ENCODE results near the gene DUSP19. TPM values are rescaled to one million over a fixed set of nuclear protein-coding genes. Genes with fewer than 3 reads are reported as not detected.
"Not testable (repeated sequence)": the region's sequence is repeated elsewhere in the genome, so short reads cannot be mapped to it uniquely, and the experiment has no call there.

Gene DUSP19
- total RNA-seq, 1 experiment from 2014 or later: 0.26 TPM

GRCh38 chr2:183037074-183037552, 41.4 kb upstream of the DUSP19 start:
- no peak overlapping the region for H3K4me2 ChIP-seq (ENCODE audit: low read depth, low read length, poor library complexity, severe bottlenecking)

GRCh38 chr2:183037553-183038340, 40.8 kb upstream of the DUSP19 start:
- Histone ChIP-seq H3K79me2 (ENCODE audit: low read length) (no peaks in the 10 kb centered on the region), H3K27me3 (ENCODE audit: low read length) (no peaks in the 10 kb centered on the region), H3K4me1 (ENCODE audit: low read length) (peaks cover 24% of the 10 kb centered on the region), H3K4me3 (ENCODE audit: low read length) (no peak overlapping the region), H2AFZ (ENCODE audit: low read length) (no peak overlapping the region), H4K20me1 (ENCODE audit: insufficient read depth, low read depth, low read length) (no peaks in the 10 kb centered on the region), H3K9me3 (ENCODE audit: low read length) (no peaks in the 10 kb centered on the region), H3K4me2 (ENCODE audit: low read depth, low read length, poor library complexity, severe bottlenecking) (no peak overlapping the region), H3K9ac (ENCODE audit: low read length) (no peak overlapping the region), H3K27ac (ENCODE audit: low read length) (no peak overlapping the region), H3K36me3 (ENCODE audit: insufficient read depth, low read length) (no peaks in the 10 kb centered on the region), H3K9me2 (replicated peaks; ENCODE audit: insufficient read depth, low read length) (no peaks in the 10 kb centered on the region)
- no peak for DNase-seq

More at GRCh38 chr2:183037074-183037552, 41.4 kb upstream of the DUSP19 start:
- no peak for DNase-seq
- Histone ChIP-seq H3K36me3 (ENCODE audit: insufficient read depth, low read length) (no peaks in the 10 kb centered on the region), H2AFZ (ENCODE audit: low read length) (no peak overlapping the region), H3K79me2 (ENCODE audit: low read length) (no peaks in the 10 kb centered on the region), H3K27ac (ENCODE audit: low read length) (no peak overlapping the region), H3K27me3 (ENCODE audit: low read length) (no peaks in the 10 kb centered on the region), H4K20me1 (ENCODE audit: insufficient read depth, low read depth, low read length) (no peaks in the 10 kb centered on the region), H3K9ac (ENCODE audit: low read length) (no peak overlapping the region), H3K9me2 (replicated peaks; ENCODE audit: insufficient read depth, low read length) (no peaks in the 10 kb centered on the region), H3K9me3 (ENCODE audit: low read length) (no peaks in the 10 kb centered on the region), H3K4me3 (ENCODE audit: low read length) (no peak overlapping the region), H3K4me1 (ENCODE audit: low read length) (peaks cover 24% of the 10 kb centered on the region)

GRCh38 chr2:183038341-183039300, 39.9 kb upstream of the DUSP19 start, which contains the start of gene NCKAP1:
NCKAP1 (minus strand) TSS chr2:183038457; CDS start chr2:183038099, 358 bp downstream.
- Histone ChIP-seq H3K4me1 (ENCODE audit: low read length) (peaks cover 24% of the 10 kb centered on the region), H2AFZ (ENCODE audit: low read length) (no peak within 1 kb of the TSS), H3K9me3 (ENCODE audit: low read length) (no peaks in the 10 kb centered on the region), H3K4me3 (ENCODE audit: low read length) (no peak within 1 kb of the TSS), H3K36me3 (ENCODE audit: insufficient read depth, low read length) (no peaks in the 10 kb centered on the region), H3K27me3 (ENCODE audit: low read length) (no peaks in the 10 kb centered on the region), H4K20me1 (ENCODE audit: insufficient read depth, low read depth, low read length) (no peaks in the 10 kb centered on the region), H3K9me2 (replicated peaks; ENCODE audit: insufficient read depth, low read length) (no peaks in the 10 kb centered on the region), H3K9ac (ENCODE audit: low read length) (no peak within 1 kb of the TSS), H3K4me2 (ENCODE audit: low read depth, low read length, poor library complexity, severe bottlenecking) (no peak within 1 kb of the TSS), H3K79me2 (ENCODE audit: low read length) (no peaks in the 10 kb centered on the region), H3K27ac (ENCODE audit: low read length) (no peak within 1 kb of the TSS)
- no peak for DNase-seq

GRCh38 chr2:183040604-183041003, 37.9 kb upstream of the DUSP19 start:
- no peak overlapping the region for H3K27ac ChIP-seq (ENCODE audit: low read length)
- no peak for DNase-seq
- H3K9me3 ChIP-seq (ENCODE audit: low read length): no peaks in the 10 kb centered on the region
- H3K36me3 ChIP-seq (ENCODE audit: insufficient read depth, low read length): no peaks in the 10 kb centered on the region
- H3K27me3 ChIP-seq (ENCODE audit: low read length): no peaks in the 10 kb centered on the region
- no peak overlapping the region for H3K9ac ChIP-seq (ENCODE audit: low read length)
- H3K9me2 ChIP-seq (replicated peaks; ENCODE audit: insufficient read depth, low read length): no peaks in the 10 kb centered on the region
- peaks cover 15% of the 10 kb centered on the region for H3K4me1 ChIP-seq (ENCODE audit: low read length)
- no peak overlapping the region for H3K4me3 ChIP-seq (ENCODE audit: low read length)
- H3K4me2 ChIP-seq (ENCODE audit: low read depth, low read length, poor library complexity, severe bottlenecking): no peak overlapping the region
- H4K20me1 ChIP-seq (ENCODE audit: insufficient read depth, low read depth, low read length): no peaks in the 10 kb centered on the region
- H2AFZ ChIP-seq (ENCODE audit: low read length): no peak overlapping the region
- H3K79me2 ChIP-seq (ENCODE audit: low read length): no peaks in the 10 kb centered on the region

DNA sequence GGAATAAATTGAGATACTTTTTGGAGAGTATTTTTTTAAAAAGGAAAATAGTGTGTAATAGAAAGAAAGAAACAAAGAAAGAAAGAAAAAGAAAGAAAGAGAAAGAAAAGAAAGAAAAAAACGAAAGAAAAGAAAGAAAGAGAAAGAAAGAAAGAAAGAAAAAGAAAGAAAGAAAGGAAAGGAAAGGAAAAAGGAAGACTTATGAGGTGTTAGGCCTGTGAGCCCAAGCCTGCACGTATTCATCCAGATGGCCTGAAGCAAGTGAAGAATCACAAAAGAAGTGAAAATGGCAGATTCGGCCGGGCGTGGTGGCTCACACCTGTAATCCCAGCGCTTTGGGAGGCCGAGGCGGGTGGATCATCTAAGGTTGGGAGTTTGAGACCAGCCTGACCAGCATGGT, 35.0 kb upstream of the DUSP19 start:
- not testable (repeated sequence) for H3K27me3 ChIP-seq (ENCODE audit: low read length); H2AFZ ChIP-seq (ENCODE audit: low read length); H3K9me2 ChIP-seq (replicated peaks; ENCODE audit: insufficient read depth, low read length); H4K20me1 ChIP-seq (ENCODE audit: insufficient read depth, low read depth, low read length); H3K27ac ChIP-seq (ENCODE audit: low read length); H3K4me3 ChIP-seq (ENCODE audit: low read length); H3K9ac ChIP-seq (ENCODE audit: low read length); H3K9me3 ChIP-seq (ENCODE audit: low read length); DNase-seq; H3K4me2 ChIP-seq (ENCODE audit: low read depth, low read length, poor library complexity, severe bottlenecking); H3K36me3 ChIP-seq (ENCODE audit: insufficient read depth, low read length); H3K4me1 ChIP-seq (ENCODE audit: low read length); H3K79me2 ChIP-seq (ENCODE audit: low read length)

DNA sequence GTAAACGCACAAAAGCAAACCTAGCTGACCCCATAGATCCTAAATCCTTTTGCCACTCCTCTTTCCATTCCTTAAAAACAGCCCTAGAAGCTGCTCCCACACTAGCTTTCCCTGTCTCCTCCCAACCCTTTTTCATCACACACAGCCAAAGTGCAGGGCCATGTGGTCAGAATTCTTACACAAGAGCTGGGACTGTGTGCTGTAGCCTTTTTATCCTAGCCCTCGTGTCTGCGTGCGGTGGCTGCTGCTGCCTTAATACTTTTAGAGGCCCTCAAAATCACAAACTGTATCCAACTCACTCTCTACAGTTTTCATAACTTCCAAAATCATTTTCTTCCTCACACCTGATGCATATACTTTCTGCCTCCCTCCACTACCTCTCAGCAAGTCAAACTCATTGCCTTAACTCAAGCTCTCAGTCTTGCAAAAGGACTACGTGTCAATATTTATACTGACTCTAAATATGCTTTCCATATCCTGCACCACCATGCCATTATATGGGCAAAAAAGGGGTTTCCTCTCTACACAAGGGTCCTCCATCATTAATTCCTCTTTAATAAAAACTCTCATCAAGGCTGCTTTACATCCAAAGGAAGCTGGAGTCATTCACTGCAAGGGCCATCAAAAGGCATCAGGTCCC, 30.9 kb upstream of the DUSP19 start:
- not testable (repeated sequence) for H3K4me2 ChIP-seq (ENCODE audit: low read depth, low read length, poor library complexity, severe bottlenecking); H2AFZ ChIP-seq (ENCODE audit: low read length); H3K9me2 ChIP-seq (replicated peaks; ENCODE audit: insufficient read depth, low read length); H3K9me3 ChIP-seq (ENCODE audit: low read length); DNase-seq; H3K79me2 ChIP-seq (ENCODE audit: low read length); H4K20me1 ChIP-seq (ENCODE audit: insufficient read depth, low read depth, low read length); H3K36me3 ChIP-seq (ENCODE audit: insufficient read depth, low read length); H3K27me3 ChIP-seq (ENCODE audit: low read length); H3K27ac ChIP-seq (ENCODE audit: low read length); H3K4me1 ChIP-seq (ENCODE audit: low read length); H3K9ac ChIP-seq (ENCODE audit: low read length); H3K4me3 ChIP-seq (ENCODE audit: low read length)

DNA sequence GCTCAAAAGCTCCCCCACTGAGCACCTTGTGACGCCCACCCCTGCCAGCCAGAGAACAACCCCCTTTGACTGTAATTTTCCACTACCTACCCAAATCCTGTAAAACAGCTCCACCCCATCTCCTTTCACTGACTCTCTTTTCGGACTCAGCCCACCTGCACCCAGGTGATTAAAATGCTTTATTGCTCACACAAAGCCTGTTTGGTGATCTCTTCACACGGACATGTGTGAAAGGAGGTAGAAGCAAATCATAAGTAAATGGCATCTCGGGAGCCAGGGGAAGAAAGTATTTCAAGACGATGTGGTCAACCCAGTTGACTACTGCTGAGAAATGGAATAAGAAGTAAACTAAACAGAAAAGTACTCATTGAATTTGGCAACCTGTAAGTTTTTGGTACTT, 29.1 kb upstream of the DUSP19 start:
- no peaks in the 10 kb centered on the region for H3K79me2 ChIP-seq (ENCODE audit: low read length)
- no peaks in the 10 kb centered on the region for H3K9me3 ChIP-seq (ENCODE audit: low read length)
- H3K9me2 ChIP-seq (replicated peaks; ENCODE audit: insufficient read depth, low read length): no peaks in the 10 kb centered on the region
- H2AFZ ChIP-seq (ENCODE audit: low read length): no peak overlapping the region
- H3K4me2 ChIP-seq (ENCODE audit: low read depth, low read length, poor library complexity, severe bottlenecking): no peak overlapping the region
- H3K4me1 ChIP-seq (ENCODE audit: low read length): no peaks in the 10 kb centered on the region
- H3K27me3 ChIP-seq (ENCODE audit: low read length): no peaks in the 10 kb centered on the region
- no peaks in the 10 kb centered on the region for H3K36me3 ChIP-seq (ENCODE audit: insufficient read depth, low read length)
- no peak overlapping the region for H3K4me3 ChIP-seq (ENCODE audit: low read length)
- H4K20me1 ChIP-seq (ENCODE audit: insufficient read depth, low read depth, low read length): no peaks in the 10 kb centered on the region
- no peak for DNase-seq
- H3K9ac ChIP-seq (ENCODE audit: low read length): no peak overlapping the region
- no peak overlapping the region for H3K27ac ChIP-seq (ENCODE audit: low read length)
